ENCODE measurements around the gene DNAH10.

DNAH10 gene

DNA sequence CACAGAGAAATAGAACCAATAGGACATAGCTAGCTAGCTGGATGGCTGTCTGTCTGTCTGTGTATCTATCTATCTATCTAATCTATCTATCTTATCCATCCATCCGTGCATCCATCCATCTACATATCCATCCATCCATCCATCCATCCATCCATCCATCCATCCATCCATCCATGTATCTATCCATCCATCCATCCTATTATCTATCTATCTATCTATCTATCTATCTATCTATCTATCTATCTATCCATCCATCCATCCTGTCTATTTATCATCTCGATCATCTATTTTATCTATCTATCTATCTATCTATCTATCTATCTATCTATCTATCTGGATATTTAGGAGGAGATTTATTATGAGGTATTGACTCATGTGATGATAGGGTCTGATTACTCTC, 84.9 kb downstream of the DNAH10 start:
- DNase-seq = no peak

DNA sequence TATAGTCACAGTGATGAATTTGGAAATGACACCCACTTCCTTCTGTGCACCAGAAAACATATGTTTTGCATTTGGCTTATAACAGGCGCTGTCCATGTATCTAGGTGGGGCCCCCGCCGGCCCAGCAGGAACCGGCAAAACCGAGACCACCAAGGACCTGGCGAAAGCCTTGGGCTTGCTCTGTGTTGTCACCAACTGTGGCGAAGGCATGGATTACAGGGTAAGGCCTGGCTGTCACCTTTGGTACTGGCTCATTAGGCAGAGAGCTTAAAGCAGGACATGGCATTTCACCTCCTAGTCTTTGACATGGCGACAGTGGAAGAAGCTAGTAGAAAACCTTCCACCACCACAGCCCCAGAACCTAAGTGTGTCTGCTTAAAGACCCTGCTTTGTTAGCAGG, 85.8 kb downstream of the DNAH10 start:
- no peak for DNase-seq

GRCh38 chr12:123849517-123849916, 87.4 kb downstream of the DNAH10 start:
- no peak for DNase-seq

GRCh38 chr12:123850246-123851134, 88.4 kb downstream of the DNAH10 start:
- DNase-seq = no peak

GRCh38 chr12:123853396-123854070, 91.4 kb downstream of the DNAH10 start:
- DNase-seq = no peak

DNA sequence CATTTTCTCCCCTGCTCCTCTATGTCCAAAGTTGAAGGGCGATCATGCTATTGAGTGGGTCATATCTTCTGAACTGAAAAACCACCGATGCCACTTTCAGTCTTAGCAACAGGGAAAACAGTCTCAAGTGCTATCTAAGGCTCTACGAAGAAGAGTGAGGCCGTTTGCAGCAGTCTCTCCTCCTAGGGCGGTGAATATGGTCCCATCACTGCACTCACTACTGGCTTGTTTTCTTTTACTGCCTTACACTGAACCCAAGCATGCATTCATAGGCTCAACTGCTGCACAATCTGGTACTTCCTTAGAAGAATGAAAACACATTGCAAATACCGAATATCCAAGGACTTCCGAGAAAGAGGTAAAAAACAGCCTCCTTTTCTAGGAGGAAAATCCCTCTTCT, 92.1 kb downstream of the DNAH10 start:
- no peak for DNase-seq

DNA sequence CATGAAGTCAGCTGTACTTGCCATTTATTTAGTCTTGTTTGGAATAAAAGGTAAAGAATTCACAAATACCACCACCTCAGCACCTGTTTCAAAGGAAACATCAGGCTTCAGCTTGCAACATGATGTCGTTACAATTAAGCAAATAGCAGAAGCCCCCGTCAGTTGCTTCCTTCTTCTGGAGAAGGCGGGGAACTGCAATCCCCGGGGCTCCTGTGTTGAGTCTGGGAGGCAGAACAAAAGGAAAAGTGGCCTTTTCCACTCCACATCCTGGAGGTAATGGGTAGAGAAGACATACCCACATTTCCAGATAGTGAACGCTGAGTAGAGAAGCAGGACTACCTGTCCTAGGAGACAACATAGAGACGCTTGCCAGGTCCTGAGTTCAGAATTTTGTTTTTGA, 92.8 kb downstream of the DNAH10 start:
- DNase-seq = no peak

DNA sequence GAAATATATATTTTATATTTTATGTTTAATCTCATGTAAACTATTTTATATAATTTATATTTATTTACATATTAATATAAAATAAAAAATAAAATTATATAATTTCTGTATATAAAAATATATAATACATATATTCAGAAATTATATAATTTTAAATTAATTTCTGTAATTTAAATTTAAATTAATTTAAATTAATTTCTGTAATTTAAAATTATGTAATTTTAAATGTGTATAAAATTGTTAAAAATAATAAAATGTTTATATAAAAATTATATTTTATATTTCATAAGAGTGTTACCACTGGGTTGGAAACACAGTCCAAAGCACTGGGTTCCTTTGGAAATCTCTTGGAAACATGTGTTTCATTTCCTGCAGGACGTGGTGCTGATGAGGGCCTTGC, 94.6 kb downstream of the DNAH10 start:
- DNase-seq = no peak

- DNase-seq = no peak
Observed at GRCh38 chr12:123858176-123858575, 96.1 kb downstream of the DNAH10 start.

DNA sequence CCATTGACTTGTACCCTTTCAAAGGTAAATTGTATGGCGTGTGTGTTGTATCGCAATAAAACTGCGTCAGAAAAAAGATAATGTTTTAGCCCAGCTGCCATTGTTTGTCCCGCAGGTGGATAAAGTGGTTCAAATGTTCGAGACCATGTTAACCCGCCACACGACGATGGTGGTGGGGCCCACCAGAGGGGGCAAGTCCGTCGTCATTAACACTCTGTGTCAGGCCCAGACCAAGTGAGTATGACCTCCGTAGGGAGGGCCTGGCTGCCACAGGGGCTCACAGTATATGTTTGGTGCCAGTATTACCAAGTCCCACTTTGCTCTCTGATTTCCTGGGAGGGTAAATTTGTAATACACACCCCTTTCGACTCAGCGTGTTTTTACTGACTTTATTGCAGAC, 96.9 kb downstream of the DNAH10 start:
- DNase-seq = no peak

GRCh38 chr12:123860377-123860776, 98.3 kb downstream of the DNAH10 start:
- DNase-seq = no peak

GRCh38 chr12:123861392-123861791, 99.3 kb downstream of the DNAH10 start:
- DNase-seq = no peak

DNA sequence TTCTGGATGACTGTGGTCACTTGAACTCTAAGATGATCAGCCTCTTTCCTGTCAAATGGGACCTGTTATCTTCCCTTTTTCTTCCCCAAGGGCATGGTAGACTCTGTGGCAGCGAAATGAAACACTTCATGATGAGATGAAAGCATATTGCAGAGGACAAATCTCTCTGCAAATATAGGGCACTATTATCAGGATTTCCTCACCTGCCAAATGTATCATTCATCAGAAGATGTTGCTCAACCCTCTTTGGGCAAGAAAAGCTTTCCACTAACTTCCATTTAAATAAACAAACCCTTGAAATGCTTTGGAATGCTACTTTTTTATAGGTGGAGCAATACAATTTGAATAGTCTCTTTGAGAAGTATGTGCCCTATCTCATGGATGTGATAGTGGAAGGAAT, 105.0 kb downstream of the DNAH10 start:
- DNase-seq = no peak

DNA sequence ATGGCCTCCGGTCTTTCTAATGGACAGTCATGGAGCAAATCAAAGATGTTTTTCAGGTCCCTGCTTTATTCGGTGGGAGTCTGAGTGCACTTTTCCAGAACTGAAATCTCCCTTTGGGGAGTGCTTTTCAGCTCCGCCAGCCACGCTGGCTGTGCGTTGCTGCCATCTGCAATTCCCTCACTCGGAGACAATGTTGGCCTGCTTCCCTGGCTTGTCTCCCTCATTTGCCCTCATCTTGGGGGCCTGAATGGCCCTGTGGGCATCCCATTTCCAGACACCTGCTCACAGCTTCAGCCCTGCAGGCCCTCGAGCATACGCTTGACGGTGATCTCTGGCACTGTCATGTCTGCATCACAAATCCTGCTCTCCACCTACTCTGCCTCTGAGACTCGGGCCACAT, 106.7 kb downstream of the DNAH10 start:
- no peak for DNase-seq

- no peak for DNase-seq
Observed at GRCh38 chr12:123873793-123874192, 111.7 kb downstream of the DNAH10 start.

DNA sequence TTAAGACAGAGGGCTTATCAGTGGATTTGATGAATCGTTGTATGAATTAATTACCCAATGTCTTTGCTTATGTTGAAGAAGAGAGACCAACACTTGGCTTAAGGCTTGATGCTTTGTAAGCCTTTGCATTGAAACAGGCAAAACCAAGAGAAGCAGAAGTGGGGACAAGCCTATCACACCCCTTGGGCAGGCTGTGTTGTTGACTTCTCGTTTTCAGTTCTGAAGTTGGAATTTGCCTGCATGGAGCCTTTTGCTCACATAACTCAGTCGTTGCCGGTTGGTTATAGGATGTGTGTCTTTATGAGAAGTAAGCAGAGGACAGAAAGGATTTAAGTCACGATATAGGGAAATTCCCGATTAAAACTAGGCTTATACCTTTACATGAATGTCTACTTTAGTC, 115.9 kb downstream of the DNAH10 start:
- no peak for DNase-seq

GRCh38 chr12:123879101-123879500, 117.0 kb downstream of the DNAH10 start:
- DNase-seq = no peak

GRCh38 chr12:123879691-123880090, 117.6 kb downstream of the DNAH10 start:
- no peak for DNase-seq

DNA sequence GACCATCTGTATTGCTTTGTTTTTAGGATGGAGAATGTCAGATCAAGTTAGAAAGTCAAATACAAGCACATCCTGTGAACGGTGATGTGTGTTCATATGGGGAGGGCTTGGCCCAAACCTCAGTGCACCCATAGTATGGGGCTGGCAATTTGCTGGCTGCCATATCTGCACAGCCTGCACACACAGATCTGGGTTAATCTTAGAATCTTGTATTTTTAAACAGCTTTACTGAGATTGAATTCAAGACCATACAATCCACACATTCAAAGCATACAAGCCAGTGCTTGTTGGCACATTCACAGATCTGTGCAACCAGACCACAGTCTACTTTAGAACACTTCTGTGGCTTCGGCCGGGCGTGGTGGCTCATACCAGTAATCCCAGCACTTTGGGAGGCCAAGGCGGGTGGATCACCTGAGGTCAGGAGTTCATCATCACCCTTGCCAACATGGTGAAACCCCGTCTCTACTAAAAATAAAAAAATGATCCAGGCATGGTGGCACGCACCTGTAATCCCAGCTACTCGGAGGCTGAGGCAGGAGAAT, 120.1 kb downstream of the DNAH10 start:
- DNase-seq = no peak

GRCh38 chr12:123886258-123886657, 124.2 kb downstream of the DNAH10 start:
- no peak for DNase-seq

DNA sequence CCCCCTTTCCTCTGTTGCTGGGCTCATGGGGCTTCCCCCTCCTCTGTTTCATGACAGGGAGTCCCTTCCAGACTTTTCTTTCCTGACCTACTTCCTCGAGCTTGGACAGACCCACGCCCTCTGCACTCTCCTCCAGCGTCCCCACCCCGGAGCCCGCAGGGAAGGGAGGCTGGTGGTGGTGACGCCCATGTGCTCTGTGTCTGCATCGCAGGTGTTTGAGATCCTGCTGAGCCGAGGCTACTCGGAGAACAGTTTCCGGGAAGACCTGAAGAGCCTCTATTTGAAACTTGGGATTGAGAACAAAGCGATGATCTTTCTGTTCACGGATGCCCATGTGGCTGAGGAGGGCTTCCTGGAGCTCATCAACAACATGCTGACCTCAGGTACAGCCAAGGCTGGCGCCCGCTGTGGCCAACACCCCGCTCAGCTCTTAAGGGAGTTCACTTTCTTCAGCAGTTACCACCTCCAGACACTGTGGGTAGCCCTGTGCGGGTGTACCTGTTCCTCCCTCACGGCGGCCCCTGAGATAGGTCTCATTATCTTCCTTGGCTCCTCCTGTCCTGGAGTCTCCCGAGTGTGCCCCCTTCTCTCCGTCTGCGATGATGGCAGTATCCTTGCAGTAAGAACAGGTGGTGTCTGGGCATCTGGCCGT, 125.0 kb downstream of the DNAH10 start:
- no peak for DNase-seq

DNA sequence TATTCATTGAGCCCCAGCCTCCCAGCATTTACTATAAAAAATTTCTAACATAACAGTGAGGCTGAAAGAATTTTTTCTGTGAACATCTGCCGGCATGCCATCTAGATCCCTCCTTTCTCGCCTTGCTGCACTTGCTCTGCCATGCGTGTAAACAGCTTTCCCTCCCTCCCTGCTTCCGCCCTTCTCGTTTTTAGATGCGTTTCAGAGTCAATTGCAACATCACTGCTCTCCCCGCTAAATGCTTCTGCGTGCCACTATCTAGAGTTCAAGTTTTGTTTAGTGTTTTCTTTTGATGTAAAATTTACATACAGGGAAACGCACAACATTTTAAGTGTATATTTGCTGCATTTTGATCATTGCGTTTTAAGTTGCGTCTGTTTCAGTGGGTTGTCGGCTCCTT, 126.9 kb downstream of the DNAH10 start:
- DNase-seq = no peak

DNA sequence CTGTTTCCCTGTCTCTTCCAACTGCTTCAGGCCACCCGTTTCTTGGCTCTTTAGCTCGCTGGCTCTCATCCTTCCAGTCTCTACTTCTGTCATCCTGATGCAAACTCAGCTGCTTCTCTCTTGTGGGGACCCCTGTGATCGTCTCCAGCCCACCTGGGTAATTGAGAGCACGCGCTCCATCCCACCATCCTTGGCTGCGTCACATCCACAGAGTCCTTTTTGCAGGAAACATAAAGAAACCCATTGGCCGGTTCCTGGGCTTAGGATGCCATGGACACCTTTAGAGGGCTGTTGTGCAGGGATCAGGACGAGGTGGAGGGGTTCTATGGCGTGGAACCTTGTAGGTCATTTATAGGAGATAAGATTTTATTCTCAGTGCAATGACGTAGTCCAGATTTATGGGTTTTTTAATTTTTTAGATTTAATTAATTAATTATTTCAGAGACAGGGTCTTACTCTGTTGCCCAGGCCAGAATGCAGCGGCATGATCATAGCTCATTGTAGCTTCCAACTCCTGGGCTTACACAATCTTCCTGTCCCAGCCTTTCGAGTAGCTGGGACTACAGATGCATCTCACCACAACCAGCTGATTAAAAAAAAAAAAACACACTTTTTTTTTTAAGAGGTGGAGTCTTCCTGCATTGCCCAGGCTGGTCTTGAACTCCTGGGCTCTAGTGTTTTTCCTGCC, 127.9 kb downstream of the DNAH10 start:
- no peak for DNase-seq

Data from T-helper 2 cell (primary cell).